HUES6 (cell line): ENCODE measurements around the gene PRKG1.
"Not testable (repeated sequence)": the region's sequence is repeated elsewhere in the genome, so short reads cannot be mapped to it uniquely, and the experiment has no call there.

Experiments used
- H3K27ac ChIP-seq: 2 replicates; pipeline ENCODE4 v1.7.0; 2013; ENCODE audit warnings: low read depth, mild to moderate bottlenecking, low read length, inconsistent platforms
- H3K27me3 ChIP-seq: 2 replicates; pipeline ENCODE4 v1.6.1; 2013; ENCODE audit warnings: low read length; ENCODE audit not compliant: control insufficient read depth, insufficient read depth
- H3K36me3 ChIP-seq: 2 replicates; pipeline ENCODE4 v1.6.1; 2013; ENCODE audit warnings: low read length; ENCODE audit not compliant: control insufficient read depth, insufficient read depth
- H3K4me1 ChIP-seq: 2 replicates; pipeline ENCODE4 v1.6.1; 2013; ENCODE audit warnings: low read length; ENCODE audit not compliant: control insufficient read depth, insufficient read depth
- H3K4me3 ChIP-seq: 2 replicates; pipeline ENCODE4 v1.5.1; 2013; ENCODE audit warnings: low read depth, low read length
- H3K9ac ChIP-seq: one replicate; pipeline ENCODE4 v1.6.1; 2013; ENCODE audit warnings: mild to moderate bottlenecking, low read length
- H3K9me3 ChIP-seq: 2 replicates; pipeline ENCODE4 v1.6.1; 2013; ENCODE audit warnings: low read depth, low read length; ENCODE audit not compliant: control insufficient read depth, insufficient read depth

The PRKG1 gene

DNA sequence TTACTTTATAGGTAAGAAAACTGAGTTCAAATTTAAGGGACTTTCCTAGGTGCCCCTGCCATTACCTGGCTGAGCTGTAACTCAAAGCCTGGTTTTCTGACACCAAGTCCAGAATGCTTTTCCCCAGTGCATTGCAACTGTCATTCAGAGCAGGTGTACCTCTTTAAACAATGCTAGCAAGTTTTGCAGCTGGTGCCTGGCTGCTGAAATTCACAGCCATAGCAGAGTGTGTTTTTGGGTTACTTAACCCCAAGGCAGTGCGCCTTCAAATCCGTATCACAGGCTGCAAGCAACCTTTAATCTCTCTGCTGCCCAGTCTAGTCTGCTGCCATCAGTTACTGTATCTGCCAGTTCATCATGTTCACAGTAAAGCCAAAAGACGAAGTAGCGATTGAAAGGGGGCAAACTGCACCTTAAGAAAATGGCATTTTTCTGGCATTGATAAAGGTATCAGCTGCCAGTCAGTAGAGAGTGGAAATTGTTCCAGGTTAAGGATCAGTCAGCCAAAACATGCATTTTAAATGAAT lies 359.7 kb downstream of the PRKG1 start:
- H3K4me1 ChIP-seq: peaks cover 6% of the 10 kb centered on the region
- H3K27ac ChIP-seq: no peak overlapping the region
- H3K4me3 ChIP-seq: no peak overlapping the region
- H3K9ac ChIP-seq: no peak overlapping the region
- no peaks in the 10 kb centered on the region for H3K36me3 ChIP-seq
- H3K27me3 ChIP-seq: no peaks in the 10 kb centered on the region
- no peaks in the 10 kb centered on the region for H3K9me3 ChIP-seq

DNA sequence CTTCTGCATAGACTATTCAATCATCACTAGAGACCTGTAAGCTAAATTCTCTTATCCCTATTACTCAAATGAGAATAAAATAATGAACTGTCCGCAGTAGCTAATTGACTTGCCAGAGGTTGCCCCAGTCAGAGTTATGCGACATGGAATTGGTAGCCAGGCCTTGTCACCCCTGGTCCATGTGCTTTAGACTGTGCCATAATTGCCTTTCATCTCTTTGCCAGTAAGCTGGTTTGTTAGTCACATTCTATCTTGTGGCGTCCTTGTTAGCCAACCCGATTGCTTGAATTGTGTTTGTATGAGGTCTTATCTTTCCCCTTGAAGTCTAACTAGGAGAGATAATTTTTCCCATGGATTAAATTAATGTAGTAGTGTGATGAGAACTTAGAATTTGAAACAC lies 362.5 kb downstream of the PRKG1 start:
- Histone ChIP-seq H3K27me3 (no peaks in the 10 kb centered on the region), H3K36me3 (no peaks in the 10 kb centered on the region), H3K4me1 (no peaks in the 10 kb centered on the region), H3K9ac (no peak overlapping the region), H3K9me3 (no peaks in the 10 kb centered on the region), H3K4me3 (no peak overlapping the region), H3K27ac (no peak overlapping the region)

- Histone ChIP-seq H3K4me1 (no peaks in the 10 kb centered on the region), H3K27ac (no peak overlapping the region), H3K4me3 (no peak overlapping the region), H3K9ac (no peak overlapping the region), H3K36me3 (no peaks in the 10 kb centered on the region), H3K27me3 (no peaks in the 10 kb centered on the region), H3K9me3 (no peaks in the 10 kb centered on the region)
These were observed 365.4 kb downstream of the PRKG1 start for GRCh38 chr10:51439645-51440044.

DNA sequence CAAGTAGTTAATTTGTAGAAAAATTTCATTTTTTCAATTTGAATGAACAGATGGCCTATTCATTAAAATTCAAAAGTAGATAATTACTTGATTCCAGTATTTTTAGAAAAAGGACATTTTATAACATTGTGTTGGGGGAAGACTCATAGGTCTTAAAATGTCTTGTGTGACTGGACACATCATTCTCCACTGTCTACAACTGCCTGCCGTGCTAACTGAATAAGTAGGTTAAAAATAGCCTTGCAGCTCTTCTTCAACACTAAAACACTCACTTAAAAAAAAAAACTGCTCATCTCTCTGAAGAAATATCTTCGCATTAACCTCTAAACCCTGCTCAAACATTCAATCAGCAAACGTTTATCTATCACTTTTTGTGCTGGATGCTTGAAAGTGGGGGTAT lies 371.3 kb downstream of the PRKG1 start:
- Histone ChIP-seq H3K9me3 (no peaks in the 10 kb centered on the region), H3K36me3 (no peaks in the 10 kb centered on the region), H3K27me3 (no peaks in the 10 kb centered on the region), H3K9ac (no peak overlapping the region), H3K4me1 (no peaks in the 10 kb centered on the region), H3K27ac (no peak overlapping the region), H3K4me3 (no peak overlapping the region)

DNA sequence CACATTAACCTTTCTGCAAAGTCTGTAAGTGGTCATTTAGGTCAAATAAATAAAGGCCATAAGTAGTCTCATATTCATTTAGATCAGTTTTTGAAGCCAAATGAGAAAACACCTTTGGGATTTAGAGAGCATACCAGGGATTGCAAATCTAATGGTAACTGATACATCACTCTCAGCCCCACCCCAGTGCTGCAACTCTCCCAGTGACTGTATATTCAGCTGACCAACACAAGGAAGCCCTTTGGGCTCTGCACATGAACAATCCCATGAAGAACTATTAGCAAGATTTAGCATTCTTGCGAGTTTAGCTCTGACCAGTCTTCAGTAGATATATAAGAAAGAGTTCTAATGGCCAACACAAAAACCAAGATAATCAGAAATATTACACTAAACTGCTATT lies 372.8 kb downstream of the PRKG1 start:
- no peaks in the 10 kb centered on the region for H3K9me3 ChIP-seq
- H3K4me3 ChIP-seq: no peak overlapping the region
- no peaks in the 10 kb centered on the region for H3K4me1 ChIP-seq
- H3K9ac ChIP-seq: no peak overlapping the region
- H3K27me3 ChIP-seq: no peaks in the 10 kb centered on the region
- H3K27ac ChIP-seq: no peak overlapping the region
- no peaks in the 10 kb centered on the region for H3K36me3 ChIP-seq

DNA sequence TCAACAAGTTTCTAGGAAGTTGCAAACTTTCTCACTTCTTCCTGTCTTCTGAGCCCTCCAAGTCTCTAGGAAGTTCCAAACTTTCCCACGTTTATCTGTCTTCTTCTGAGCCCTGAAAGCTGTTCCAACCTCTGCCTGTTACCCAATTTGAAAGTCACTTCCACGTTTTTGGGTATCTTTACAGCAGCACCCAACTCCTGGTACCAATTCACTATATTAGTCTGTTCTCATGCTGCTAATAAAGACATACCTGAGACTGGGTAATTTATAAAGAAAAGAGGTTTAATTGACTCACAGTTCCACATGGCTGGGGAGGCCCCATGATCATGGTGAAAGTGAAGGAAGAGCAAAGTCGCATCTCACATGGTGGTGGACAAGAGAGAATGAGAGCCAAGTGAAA lies 381.5 kb downstream of the PRKG1 start:
- H3K27ac ChIP-seq, H3K9ac ChIP-seq, H3K27me3 ChIP-seq, H3K36me3 ChIP-seq, H3K4me1 ChIP-seq, H3K4me3 ChIP-seq: not testable (repeated sequence)
- H3K9me3 ChIP-seq: peaks cover 22% of the 10 kb centered on the region

GRCh38 chr10:51459476-51459875 lies 385.2 kb downstream of the PRKG1 start:
- H3K27me3 ChIP-seq: no peaks in the 10 kb centered on the region
- H3K9me3 ChIP-seq: peaks cover 16% of the 10 kb centered on the region
- H3K4me1 ChIP-seq: no peaks in the 10 kb centered on the region
- no peak overlapping the region for H3K9ac ChIP-seq
- no peak overlapping the region for H3K4me3 ChIP-seq
- H3K36me3 ChIP-seq: no peaks in the 10 kb centered on the region
- H3K27ac ChIP-seq: no peak overlapping the region

DNA sequence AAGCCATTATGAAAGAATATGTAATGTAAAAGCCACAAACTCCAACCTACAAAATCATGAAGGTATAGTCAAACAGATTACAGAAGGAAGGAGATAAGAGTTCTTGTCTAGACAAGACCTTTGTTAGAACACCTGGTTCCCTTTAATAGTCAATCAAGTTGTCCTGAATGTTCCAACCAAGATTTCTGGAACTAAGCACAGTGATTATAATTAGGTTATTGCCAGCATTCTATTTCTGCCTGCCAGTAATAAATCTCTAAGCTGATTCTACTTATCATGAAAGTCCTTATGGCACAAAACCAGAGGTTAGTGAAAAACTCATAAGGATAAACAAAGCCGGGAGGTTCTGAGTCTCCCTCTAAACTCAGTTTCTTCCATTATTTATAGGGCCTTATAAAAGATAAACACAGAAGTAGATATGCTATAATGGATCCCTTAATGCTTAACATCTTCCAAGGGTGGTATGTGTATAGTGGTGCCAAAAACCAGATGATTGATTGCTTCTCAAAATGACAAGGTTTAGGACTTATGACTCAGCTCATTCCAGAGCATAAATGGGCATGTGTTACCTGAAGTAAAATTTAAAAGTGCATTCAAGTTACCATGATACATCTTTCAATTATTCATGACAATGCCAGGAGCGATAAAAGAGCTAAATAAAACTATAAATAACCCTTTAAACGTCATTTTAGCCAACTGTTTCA lies 387.9 kb downstream of the PRKG1 start:
- Histone ChIP-seq H3K27ac (no peak overlapping the region), H3K9ac (no peak overlapping the region), H3K36me3 (no peaks in the 10 kb centered on the region)

DNA sequence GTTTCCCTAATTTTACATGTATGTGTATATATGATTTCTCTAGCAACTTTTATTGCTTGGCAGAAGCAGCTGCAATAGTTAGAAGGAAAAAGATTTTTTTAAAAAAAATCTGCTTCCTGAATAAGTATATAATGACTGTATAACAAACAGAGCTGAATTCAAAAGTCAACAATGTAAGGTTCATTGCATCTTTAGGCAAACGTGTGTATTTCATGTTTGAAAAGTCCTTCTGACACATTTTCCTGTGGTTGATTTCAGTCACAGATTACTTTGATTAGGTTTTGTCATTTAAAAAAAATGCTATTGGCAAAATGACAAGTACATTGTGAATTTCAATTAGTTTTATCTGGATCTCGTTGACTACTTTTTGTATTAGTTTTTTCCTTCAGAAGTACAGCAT lies 394.1 kb downstream of the PRKG1 start:
- H3K9ac ChIP-seq: no peak overlapping the region
- no peaks in the 10 kb centered on the region for H3K27me3 ChIP-seq
- no peaks in the 10 kb centered on the region for H3K4me1 ChIP-seq
- H3K27ac ChIP-seq: no peak overlapping the region
- H3K4me3 ChIP-seq: no peak overlapping the region
- no peaks in the 10 kb centered on the region for H3K36me3 ChIP-seq
- H3K9me3 ChIP-seq: no peaks in the 10 kb centered on the region

More for the DNA sequence above, 387.9 kb downstream of the PRKG1 start:
- Histone ChIP-seq H3K9me3 (no peaks in the 10 kb centered on the region), H3K27me3 (no peaks in the 10 kb centered on the region), H3K4me1 (no peaks in the 10 kb centered on the region), H3K4me3 (no peak overlapping the region)

DNA sequence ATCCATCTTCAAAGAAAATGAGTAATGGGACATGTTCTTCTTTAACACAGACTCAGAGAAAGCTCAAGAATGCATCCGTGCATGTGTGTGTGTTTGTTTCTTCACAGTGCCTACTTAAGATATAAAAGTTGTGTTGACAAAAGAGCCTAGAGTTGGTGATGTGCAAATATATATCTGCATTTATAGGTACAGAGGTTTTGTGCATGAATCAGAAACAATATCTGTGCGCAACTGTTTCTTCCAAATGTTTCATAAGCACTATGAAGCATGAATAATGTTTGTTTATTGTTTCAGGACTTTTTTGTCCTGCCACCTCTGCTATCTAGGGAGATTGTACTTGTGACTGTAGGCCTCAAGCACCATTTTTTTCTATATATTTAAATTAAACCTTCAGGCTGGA lies 395.4 kb downstream of the PRKG1 start:
- peaks cover 1% of the 10 kb centered on the region for H3K4me1 ChIP-seq
- no peaks in the 10 kb centered on the region for H3K36me3 ChIP-seq
- no peak overlapping the region for H3K9ac ChIP-seq
- no peaks in the 10 kb centered on the region for H3K27me3 ChIP-seq
- no peak overlapping the region for H3K27ac ChIP-seq
- H3K9me3 ChIP-seq: no peaks in the 10 kb centered on the region
- H3K4me3 ChIP-seq: no peak overlapping the region

DNA sequence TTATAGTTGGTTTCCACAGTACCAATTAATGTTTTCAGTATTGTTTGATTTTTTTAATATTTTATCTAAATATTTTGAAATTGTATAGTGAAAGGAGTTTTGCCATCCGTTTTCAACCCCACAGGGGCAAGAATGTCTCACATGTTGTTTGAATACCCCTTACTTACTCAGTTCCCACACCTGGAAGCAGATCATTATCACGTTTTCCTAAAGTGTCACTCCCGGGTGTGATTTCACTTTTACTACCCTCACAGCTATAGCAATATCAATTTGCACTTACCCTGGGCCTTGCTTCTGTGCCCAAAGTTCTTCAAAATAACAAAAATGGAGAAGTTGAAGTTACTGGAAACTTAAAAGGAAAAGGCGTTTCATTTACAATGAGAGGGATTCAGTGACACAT lies 397.0 kb downstream of the PRKG1 start:
- Histone ChIP-seq H3K9ac (no peak overlapping the region), H3K9me3 (no peaks in the 10 kb centered on the region), H3K36me3 (no peaks in the 10 kb centered on the region), H3K27ac (no peak overlapping the region), H3K27me3 (no peaks in the 10 kb centered on the region), H3K4me3 (no peak overlapping the region), H3K4me1 (peaks cover 6% of the 10 kb centered on the region)
